Measurements from ENCODE around the gene ZDHHC20.
"Not testable (repeated sequence)": the region's sequence is repeated elsewhere in the genome, so short reads cannot be mapped to it uniquely, and the experiment has no call there.

The ZDHHC20 gene

DNA sequence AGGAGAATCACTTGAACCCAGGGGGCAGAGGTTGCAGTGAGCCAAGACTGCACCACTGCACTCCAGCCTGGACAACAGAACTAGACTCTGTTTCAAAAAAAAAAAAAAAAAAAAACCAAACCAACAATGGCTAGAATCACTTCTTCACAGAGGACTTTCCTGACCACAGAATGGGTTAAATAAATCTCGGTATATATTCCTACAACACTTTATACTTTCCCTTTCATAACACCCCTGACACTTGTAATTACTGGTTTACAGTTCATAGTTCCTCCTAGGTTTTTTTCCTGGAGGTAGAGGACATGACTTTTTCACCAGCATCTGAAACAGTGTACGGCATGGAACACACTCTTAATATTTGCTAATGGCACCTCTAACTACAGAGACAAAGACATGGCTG lies 31.4 kb downstream of the ZDHHC20 start:
- no peak for DNase-seq (ENCODE audit: low read depth)
- in situ Hi-C loops (cut with HindIII; ENCODE audit: low sequenced_read_pairs): no loop called here
- TF ChIP-seq, protein P1, sequence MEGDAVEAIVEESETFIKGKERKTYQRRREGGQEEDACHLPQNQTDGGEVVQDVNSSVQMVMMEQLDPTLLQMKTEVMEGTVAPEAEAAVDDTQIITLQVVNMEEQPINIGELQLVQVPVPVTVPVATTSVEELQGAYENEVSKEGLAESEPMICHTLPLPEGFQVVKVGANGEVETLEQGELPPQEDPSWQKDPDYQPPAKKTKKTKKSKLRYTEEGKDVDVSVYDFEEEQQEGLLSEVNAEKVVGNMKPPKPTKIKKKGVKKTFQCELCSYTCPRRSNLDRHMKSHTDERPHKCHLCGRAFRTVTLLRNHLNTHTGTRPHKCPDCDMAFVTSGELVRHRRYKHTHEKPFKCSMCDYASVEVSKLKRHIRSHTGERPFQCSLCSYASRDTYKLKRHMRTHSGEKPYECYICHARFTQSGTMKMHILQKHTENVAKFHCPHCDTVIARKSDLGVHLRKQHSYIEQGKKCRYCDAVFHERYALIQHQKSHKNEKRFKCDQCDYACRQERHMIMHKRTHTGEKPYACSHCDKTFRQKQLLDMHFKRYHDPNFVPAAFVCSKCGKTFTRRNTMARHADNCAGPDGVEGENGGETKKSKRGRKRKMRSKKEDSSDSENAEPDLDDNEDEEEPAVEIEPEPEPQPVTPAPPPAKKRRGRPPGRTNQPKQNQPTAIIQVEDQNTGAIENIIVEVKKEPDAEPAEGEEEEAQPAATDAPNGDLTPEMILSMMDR (IDR thresholded peaks at IDR 0.05; ENCODE audit: low read depth, low read length, missing control alignments): no peak
- H3K4me3 ChIP-seq (ENCODE audit: low read depth, low read length): no peak overlapping the region

DNA sequence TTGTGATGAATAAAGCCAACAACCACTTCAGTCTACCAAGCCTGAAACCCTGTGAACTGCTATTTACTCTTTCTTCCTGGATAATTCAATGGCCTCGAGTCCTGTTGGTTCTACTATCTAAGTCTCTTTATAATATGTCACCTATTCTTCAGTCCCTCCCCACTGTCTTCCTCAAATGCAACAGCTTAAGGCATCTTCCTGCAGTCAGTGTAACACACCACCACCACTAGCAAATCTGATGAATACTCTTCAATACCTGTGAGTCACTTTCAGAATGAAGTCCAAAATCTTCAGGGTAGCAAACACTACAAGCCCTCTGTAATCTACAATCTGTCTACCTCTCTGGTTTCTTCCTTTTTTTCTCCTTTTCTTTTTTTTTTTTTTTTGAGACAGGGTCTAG lies 32.9 kb downstream of the ZDHHC20 start:
- H3K4me3 ChIP-seq (ENCODE audit: low read depth, low read length): no peak overlapping the region
- TF ChIP-seq, protein P1 (IDR thresholded peaks at IDR 0.05; ENCODE audit: low read depth, low read length, missing control alignments): no peak
- DNase-seq (ENCODE audit: low read depth): no peak
- in situ Hi-C loops (cut with HindIII; ENCODE audit: low sequenced_read_pairs): no loop called here

DNA sequence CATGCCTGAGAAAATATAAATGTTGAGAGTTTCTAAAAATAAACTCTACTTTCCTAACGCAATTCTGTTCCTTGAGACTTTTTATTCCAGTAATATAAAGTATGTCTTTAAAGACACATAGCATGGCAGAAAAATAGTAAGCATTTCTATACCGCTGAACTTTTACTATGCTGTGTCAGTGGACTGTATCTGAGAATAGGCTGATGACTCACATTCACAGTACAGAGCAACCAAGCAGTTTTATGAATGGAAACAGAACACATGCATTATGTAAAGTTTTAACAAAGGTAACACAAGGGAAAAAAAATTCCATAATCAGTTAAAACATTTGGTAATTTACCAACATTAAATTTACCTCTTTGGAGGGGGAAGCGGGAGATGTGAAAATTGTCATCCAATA lies 38.4 kb downstream of the ZDHHC20 start:
- TF ChIP-seq, protein P1 (IDR thresholded peaks at IDR 0.05; ENCODE audit: low read depth, low read length, missing control alignments): no peak
- no peak overlapping the region for H3K4me3 ChIP-seq (ENCODE audit: low read depth, low read length)
- in situ Hi-C loops (cut with HindIII; ENCODE audit: low sequenced_read_pairs): no loop called here
- no peak for DNase-seq (ENCODE audit: low read depth)

DNA sequence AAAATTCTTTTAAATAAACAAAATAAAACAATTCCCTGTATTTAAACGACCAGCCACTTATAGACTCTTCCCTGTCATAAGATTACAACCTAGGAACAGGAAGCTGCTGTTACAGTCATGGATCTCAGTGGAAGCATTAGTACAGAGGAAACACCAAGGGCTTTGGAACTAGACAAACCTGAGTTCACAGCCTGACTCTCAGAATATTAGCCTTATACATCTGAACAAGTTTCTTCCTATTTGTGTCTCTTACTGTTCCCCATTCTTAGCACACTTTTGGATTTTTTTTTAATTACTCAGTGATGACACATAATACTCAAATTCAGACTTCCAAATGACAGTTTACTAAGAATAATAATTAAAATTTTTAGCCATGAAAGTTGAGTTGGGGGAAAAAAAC lies 46.1 kb downstream of the ZDHHC20 start:
- no peak overlapping the region for H3K4me3 ChIP-seq (ENCODE audit: low read depth, low read length)
- in situ Hi-C loops (cut with HindIII; ENCODE audit: low sequenced_read_pairs): no loop called here
- DNase-seq (ENCODE audit: low read depth): no peak
- TF ChIP-seq, protein P1 (IDR thresholded peaks at IDR 0.05; ENCODE audit: low read depth, low read length, missing control alignments): no peak

DNA sequence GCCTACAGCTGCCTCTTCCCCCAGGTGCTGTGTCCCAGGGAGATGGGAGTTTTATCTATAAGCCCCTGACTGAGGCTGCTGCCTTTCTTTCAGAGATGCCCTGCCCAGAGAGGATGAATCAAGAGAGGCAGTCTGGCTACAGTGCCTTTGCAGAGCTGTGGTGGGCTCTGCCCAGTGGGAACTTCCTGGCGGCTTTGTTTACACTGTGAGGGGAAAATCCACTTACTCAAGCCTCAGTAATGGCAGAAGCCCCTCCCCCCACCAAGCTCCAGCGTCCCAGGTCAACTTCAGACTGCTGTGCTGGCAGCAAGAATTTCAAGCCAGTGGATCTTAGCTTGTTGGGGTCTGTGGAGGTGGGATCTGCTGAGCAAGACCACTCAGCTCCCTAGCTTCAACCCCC lies 48.6 kb downstream of the ZDHHC20 start:
- H3K4me3 ChIP-seq (ENCODE audit: low read depth, low read length); DNase-seq (ENCODE audit: low read depth); in situ Hi-C loops (cut with HindIII; ENCODE audit: low sequenced_read_pairs): not testable (repeated sequence)

DNA sequence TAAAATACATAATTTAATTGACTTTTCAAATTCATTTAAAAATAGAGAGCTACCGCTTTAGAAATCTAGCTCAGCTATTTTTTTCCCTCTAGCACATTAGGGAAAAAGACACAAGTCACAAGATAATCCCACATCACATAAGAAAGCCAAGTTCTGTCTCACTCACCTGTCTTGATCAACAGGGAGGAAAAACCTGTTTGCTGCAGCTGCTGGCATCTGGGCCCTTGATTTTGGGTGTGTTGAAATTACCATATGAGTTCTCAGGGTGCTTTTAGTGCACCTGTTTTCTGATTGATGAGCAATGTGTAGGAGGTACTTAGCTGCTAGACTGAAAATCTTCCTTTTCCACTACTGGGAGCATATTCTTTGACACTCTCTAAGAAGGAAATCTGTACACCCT lies 53.8 kb downstream of the ZDHHC20 start:
- TF ChIP-seq, protein P1 (IDR thresholded peaks at IDR 0.05; ENCODE audit: low read depth, low read length, missing control alignments): no peak
- no peak overlapping the region for H3K4me3 ChIP-seq (ENCODE audit: low read depth, low read length)
- in situ Hi-C loops (cut with HindIII; ENCODE audit: low sequenced_read_pairs): no loop called here
- DNase-seq (ENCODE audit: low read depth): no peak

DNA sequence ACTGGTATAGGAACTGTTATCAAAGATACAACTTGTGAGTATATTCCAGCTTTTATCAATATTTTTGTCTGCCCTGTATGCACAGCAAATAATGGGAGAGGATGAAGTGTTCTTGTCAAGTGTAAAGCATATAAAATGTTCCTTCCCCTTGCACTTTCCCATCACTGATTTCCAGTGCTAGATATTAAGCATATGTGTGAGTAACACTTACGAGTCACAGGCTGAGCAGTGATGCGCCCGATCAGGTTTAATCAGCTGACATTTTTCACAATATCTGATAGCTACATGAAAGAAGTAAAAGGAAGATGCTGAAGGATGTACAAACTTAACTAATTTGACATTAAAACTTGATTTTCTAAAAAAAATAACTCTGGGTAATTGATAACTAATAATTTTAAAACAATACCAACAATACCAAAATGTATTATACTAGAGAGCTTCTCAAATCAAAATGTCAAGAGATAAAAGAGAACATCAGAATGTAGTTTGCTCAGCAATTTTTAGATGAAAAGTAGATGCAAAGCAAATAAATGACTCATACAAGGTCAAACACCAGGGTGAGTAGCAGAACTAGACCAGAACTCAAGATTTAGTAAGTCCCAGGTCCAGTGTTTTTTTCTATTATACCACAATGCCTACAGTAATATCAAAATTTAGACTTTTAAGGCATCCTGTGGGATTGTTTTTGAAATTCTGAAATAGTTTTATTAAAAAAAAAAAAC lies 56.4 kb downstream of the ZDHHC20 start:
- TF ChIP-seq, protein P1 (IDR thresholded peaks at IDR 0.05; ENCODE audit: low read depth, low read length, missing control alignments): no peak
- in situ Hi-C loops (cut with HindIII; ENCODE audit: low sequenced_read_pairs): no loop called here
- no peak overlapping the region for H3K4me3 ChIP-seq (ENCODE audit: low read depth, low read length)
- DNase-seq (ENCODE audit: low read depth): no peak
